Stimulated activated CD4-positive, alpha-beta T cell treated with anti-CD3 and anti-CD28 coated beads, Interleukin-4, amount 100 ng/mL, for 4 hours (primary cell): Measurements from ENCODE around the gene PSMD8.
A peak's percentile ranks its signal among the peaks of the same experiment; 100 is the strongest.
"Not testable (repeated sequence)": the region's sequence is repeated elsewhere in the genome, so short reads cannot be mapped to it uniquely, and the experiment has no call there.

Experiments used
- DNase-seq, 2 experiments: peaks; one replicate each; pipeline ENCODE4 v3.0.0-alpha.2; 2020

Gene PSMD8

GRCh38 chr19:38374332-38375097 lies at the start of gene PSMD8:
PSMD8 (plus strand) TSS chr19:38374571; CDS start chr19:38374602, 31 bp downstream.
- DNase-seq = peak; percentile 96 to 98

DNA sequence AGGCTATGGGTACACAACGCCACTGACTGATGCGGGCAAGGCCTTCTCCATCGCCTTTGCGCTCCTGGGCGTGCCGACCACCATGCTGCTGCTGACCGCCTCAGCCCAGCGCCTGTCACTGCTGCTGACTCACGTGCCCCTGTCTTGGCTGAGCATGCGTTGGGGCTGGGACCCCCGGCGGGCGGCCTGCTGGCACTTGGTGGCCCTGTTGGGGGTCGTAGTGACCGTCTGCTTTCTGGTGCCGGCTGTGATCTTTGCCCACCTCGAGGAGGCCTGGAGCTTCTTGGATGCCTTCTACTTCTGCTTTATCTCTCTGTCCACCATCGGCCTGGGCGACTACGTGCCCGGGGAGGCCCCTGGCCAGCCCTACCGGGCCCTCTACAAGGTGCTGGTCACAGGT lies 47.8 kb upstream of the PSMD8 start:
- DNase-seq = no peak

- DNase-seq = no peak
These were observed 44.7 kb upstream of the PSMD8 start for GRCh38 chr19:38329651-38330050.

DNA sequence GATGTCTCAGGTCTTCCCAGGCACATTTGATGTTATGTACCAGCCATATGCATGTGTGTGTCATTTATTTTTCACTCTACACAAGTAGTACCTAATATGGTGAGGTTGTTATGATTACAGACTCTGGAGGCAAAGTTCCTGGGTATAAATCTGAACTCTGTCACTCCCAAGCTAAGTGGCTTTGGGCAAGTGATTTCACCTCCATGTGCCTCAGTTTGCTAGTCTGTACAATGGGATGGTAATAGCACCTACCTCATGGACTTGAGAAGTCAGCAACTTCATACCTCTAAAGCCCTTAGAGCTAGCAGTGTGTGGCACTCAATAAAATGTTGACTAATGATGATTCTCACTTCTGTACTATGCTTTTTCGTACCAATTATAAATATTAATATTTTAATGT lies 42.6 kb upstream of the PSMD8 start:
- no peak for DNase-seq

GRCh38 chr19:38333245-38333644 lies 41.1 kb upstream of the PSMD8 start:
- no peak for DNase-seq

DNA sequence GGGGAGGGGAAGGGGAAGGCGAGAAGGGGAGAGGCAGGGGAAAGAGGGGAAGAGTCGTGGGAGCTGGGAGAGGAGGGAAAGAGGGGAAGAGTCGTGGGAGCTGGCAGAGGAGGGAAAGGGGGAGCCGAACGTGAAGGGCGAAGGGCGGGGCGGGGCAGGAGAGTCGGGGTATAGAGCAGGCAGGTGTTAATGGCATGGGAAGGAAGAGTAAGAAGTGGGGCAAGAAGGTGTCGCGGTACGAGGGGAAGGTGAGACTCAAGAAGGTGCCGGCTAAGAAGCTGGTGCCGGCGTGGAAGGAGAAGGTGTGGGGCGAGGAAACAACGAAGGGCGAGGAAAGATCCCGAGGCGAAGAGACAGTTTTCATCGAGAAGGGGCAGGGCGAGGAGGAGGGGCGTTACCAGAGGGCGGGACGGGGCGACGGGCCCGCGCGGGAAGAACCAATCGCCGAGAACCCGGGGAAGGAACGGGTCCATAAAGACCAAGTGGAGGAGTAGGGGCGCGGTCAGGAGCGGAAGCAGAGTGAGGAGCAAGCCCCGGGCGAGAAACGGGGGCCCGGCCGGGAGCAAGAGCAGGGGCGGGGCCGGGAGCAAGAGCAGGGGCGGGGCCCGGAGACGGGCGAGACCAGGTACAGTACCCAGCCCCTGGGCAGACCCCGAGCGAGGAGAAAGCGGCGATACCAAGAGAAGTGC lies 38.3 kb upstream of the PSMD8 start:
- DNase-seq = peak; percentile 92 to 94

GRCh38 chr19:38336638-38337359 lies 37.6 kb upstream of the PSMD8 start:
- DNase-seq = peak; percentile 92 to 96

DNA sequence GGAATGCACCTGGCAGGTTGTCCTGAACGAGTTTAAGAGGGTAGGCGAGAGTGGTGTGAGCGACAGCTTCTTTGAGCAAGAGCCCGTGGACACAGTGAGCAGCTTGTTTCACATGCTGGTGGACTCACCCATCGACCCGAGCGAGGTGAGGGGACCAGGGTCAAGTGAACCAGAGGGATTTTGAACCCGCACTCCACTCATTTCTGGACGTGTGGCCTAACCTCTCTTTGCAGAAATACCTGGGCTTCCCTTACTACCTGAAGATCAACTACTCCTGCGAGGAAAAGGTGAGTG lies 37.1 kb upstream of the PSMD8 start:
- no peak for DNase-seq

GRCh38 chr19:38339011-38339410 lies 35.4 kb upstream of the PSMD8 start:
- DNase-seq = not testable (repeated sequence)

- no peak for DNase-seq
These were observed 33.4 kb upstream of the PSMD8 start for GRCh38 chr19:38340927-38341326.

DNA sequence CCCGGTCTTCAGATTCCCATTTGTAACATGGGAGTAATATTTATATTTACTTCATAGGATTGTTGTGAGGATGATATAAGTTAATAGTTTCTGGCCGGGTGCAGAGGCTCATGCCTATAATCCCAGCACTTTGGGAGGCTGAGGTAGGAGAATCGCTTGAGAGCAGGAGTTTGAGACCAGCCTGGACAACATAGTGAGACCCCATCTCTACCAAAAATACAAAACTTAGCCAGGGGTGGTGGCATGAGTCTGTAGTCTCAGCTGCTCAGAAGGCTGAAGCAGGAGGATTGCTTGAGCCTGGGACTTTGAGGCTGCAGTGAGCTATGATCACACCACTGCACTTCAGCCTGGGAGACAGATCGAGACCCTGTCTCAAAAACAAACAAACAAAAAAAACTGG lies 27.5 kb upstream of the PSMD8 start:
- no peak for DNase-seq

GRCh38 chr19:38350883-38351282 lies 23.5 kb upstream of the PSMD8 start:
- DNase-seq = no peak

DNA sequence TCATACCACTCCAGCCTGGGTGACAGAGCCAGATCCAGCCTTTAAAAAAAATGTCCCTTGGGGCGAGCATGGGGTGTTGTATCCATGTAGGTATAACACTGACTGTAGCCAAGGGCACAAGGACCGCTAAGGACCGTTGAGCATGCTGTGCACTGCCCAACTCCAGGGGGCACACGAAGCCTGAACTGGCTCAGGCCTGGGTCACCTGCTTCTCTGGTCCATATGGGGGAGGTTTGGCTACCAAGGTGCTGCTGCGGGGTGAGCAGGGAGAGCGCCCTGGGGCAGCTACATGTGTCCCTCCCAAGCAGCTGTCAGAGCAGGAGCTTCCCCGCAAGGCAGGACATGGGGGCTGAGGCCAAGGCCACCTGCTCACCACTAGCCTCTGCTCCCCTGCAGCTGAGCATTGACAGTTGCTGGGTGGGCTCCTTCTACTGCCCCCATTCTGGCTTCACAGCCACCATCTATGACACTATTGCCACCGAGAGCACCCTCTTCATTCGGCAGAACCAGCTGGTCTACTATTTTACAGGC lies 22.4 kb upstream of the PSMD8 start:
- no peak for DNase-seq

DNA sequence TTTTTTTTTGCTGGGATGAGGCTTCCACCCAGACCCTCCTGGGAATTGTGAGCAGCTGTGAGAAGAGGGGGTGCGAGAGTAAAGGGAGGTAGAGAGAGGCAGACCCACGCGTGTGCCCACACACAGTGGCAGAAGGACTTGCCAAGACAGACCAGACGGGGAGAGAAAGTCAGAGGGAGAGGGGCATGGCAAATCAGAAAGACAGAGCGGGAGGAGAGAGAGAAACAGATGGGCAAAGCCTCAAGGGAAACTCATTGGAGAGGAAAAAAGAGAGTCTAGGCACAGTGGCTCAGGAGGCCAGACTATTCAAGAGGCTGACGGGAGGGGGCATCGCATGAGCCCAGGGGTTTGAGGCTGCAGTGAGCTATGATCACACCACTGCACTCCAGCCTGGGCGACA lies 21.8 kb upstream of the PSMD8 start:
- DNase-seq = no peak

DNA sequence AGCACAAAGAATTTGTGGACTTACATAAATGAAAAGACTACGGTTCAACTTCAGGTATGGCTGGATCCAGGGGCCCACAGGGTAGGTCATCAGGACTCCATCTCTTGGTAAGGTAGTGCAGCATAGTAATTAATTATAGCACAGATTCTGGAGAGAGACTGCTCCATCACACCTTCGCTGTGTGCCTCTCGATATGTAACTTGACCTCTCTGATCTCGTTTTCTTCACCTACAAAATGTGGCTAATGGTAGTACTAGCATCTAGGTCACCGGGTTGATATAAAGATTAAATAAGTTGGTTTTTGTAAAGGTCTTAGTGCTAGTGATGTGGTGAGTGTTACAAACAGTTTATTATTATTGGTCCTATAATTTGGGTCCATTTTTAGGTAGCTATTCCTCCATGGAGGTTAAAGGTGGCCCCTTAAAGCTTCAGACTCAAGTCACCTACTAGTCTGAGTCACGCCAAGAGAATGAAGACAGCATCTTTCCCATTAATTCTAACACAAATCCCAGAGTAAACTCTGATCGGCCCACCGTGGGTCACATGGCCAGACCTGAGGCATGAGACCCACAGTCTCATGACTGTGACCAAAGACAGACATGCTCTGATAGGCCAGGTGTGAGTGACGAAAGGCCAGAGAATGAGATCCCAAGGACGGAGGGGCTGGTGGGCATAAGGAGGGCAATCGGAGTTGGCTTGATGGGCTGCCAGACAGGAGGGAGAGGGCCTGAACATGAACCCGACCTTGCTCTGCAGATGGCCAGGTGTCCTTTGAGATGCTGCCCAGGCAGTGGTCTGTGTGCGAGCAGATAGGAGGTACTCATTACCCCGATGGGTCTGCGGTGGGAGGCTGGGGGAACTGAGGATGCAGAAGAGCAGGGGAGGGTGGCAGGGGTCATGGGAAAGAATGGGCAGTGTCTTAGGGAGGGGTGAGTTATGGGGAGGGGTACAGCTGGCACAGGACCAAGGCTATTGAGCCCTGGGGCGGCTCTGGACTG lies 18.3 kb upstream of the PSMD8 start:
- no peak for DNase-seq

DNA sequence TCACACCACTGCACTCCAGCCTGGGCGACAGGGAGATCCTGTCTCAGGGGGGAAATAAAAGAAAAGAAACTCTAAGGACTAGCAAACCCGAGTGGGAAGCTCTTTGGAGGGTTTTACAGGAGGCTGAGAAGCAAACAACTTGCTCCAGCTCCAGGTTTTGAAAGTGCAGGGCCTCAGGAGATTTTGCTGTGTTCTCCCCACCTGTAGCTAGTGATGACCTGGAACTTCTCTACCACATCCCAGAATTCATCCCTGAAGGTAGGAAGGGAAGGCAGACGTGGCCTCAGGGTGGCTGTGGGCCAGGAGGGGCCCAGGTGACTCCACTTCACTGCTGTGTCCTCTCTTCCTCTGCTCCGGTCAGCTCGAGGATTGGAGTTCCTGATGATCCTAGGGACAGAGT lies 16.3 kb upstream of the PSMD8 start:
- no peak for DNase-seq

- DNase-seq = no peak
These were observed 14.9 kb upstream of the PSMD8 start for GRCh38 chr19:38359242-38360021.

DNA sequence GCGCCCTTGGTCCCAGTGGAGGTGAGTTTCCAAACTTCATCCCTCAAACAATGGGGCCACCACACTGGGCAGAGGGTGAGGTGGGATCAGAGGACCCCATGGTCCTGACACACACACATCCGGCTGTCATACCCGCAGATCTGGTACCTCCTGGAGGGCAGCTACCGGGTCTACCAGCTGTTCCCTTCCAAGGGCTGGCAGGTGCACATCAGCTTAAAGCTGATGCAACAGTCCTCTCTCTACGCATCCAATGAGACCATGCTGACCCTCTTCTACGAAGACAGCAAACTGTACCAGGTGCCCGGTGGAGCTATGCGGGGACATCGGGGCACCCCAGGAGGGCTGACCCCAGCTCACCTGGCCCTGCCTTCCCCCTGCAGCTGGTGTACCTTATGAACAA lies 14.0 kb upstream of the PSMD8 start:
- no peak for DNase-seq

GRCh38 chr19:38360839-38361631 lies 13.3 kb upstream of the PSMD8 start:
- DNase-seq = no peak

DNA sequence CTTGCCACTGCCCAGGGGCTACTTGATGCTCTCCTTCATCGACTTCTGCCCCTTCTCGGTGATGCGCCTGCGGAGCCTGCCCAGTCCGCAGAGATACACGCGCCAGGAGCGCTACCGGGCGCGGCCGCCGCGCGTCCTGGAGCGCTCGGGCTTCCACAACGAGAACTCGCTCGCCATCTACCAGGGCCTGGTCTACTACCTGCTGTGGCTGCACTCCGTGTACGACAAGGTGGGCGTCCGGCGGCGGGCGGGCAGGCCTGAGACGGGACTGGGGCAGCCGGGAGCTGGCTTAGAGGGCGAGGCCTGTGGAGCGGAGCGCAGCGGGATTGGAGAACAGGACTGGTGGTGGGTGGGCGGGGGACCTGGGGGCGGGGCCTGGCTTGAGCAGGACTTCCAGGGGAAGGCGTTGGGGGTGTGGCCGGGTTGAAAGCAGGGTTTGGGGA lies 12.7 kb upstream of the PSMD8 start:
- peak; percentile 44 to 64 for DNase-seq
